GM21619 (cell line): ENCODE measurements around the gene CYTIP.

ENCODE experiments used
- ATAC-seq: cut with Tn5 transposase; IDR thresholded peaks from one replicate; pipeline ENCODE4 v1.9.1; 2021; ENCODE audit not compliant: unreplicated experiment

Gene CYTIP

DNA sequence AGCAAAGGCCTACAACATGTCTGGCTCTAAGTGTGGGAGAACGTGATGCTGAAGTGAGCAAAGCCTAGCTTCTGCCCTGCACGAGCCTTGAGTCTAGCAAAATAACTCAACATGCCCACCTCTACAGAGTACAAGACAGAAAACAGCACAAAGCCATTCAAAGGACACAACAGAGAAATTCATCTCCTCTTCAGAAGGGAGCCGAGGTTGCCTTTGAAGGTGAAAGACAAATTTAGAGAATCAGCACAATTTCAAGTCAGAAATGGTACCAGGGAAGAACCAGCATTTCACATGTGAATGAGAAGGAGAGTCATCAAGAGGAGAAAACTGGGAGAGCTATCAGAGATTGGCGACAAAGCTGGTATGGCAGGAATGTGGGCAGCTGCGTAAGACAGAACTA is 21.7 kb upstream of the CYTIP start:
- no peak for ATAC-seq

DNA sequence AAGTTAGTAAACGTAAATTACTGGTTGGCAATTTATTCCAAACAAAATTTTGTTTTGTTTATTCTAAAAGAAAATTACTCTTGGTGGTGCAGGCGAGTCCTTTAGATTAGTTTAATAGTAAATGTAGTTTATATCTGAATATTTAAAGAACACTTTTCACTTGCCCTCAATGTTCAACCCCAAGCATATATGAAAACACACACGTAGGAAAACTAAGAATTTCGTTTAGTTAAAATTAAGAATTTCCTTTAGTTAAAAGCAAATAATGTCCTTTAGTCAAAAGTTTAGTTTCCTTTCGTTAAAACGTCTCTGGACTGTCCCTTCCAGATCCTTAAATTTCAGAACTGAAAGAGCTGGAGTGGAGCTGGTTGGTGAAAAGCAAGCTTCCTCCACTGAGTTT is 19.1 kb upstream of the CYTIP start:
- ATAC-seq: no peak

GRCh38 chr2:157460897-157461296 is 17.0 kb upstream of the CYTIP start:
- ATAC-seq: no peak

- no peak for ATAC-seq
Observed at GRCh38 chr2:157460384-157460837, 16.5 kb upstream of the CYTIP start.

GRCh38 chr2:157459486-157459885 is 15.6 kb upstream of the CYTIP start:
- ATAC-seq: no peak

- ATAC-seq: no peak
Observed at GRCh38 chr2:157447741-157448140, 3.9 kb upstream of the CYTIP start.

DNA sequence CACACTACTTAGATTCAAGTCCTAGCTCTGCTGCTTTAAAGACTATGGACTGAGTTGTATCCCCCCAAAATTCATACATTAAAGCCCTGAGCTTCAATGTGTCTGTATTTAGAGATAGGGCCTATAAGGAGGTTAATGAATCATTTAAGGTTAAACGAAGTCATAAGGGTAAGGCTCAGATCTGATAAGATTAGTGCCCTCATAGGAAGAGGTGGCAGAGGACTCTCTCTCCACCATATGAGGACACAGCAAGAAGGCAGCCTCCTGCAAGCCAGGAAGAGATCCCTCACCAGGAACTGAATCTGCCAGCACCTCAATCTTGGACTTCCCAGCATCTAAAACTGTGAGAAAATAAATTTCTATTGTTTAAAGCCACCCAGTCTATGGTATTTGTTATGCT is 3.1 kb upstream of the CYTIP start:
- no peak for ATAC-seq

DNA sequence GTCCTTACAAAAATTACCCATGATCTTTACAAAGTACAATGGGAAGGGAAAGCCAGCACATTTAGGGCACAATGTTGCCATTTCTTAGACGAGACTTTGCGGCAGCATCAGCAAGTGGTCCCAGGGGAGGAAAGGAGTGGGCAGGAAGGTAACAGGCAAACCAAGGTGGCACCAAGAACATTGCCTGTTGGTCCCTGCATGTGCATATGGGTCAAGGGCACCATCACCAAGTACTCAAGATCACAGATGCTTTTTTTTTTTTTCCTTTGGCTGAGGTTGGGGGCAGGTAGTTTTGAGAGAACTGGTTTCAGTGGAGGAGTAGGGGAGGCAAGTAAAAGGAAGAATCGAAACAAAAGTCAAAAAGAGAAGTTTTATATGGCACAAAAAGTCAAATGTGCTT is 752 bp upstream of the CYTIP start:
- no peak for ATAC-seq

DNA sequence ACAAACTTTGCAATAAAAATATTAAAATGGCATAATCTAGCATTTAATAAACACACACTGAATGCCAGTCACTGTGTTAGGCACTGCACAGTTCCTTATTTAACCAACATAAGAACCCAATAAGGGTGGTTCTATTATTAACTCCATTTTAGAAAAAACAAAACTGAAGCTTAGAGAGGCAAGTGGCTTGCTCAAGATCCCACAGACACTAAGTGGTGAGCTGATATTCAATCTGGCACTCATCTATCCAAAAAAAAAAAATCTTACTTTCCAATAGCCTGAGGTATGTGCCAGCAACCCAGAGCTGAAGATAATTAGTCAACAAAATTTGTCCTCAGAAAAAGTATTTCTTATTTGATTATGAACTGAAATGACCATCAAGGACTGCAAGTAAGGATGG is 799 bp downstream of the CYTIP start:
- ATAC-seq: no peak

DNA sequence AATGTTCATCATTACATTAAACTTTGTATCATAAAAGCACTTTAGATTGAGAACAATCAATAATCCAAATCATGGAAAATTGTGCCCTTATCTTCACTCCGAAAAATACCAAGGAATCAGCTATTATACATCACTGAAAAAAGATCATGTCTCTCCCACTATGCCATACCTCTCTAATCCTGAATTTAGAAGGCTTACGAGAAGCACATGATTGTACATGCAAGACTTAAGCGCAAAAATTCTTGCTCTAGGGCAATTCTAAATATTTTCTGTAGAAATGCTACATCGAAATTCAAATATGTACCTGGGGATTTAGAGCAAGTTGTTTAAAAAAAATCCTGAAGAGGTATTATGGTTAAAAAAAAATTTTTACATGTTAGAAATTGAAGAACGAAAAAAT is 1.3 kb downstream of the CYTIP start:
- no peak for ATAC-seq

DNA sequence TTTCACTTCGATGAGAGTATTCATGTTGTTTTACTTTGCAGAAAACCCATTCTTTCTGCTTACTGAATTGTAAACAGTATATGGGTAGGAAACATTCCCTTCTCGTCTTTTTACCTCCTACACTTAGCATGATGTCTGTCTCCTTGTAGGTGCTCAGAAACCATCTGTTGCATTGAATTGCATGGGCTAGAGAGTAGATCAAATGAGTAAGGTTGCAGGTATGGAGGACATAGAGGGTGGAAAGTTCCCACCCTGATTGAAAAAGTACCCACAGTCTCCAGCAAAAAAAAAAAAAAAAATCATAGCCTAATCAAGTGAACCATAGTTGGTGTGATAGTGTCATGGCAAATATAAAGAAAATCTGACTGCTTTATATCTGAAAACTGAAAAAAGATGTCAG is 1.7 kb downstream of the CYTIP start:
- no peak for ATAC-seq

GRCh38 chr2:157441072-157441454 is 2.8 kb downstream of the CYTIP start:
- peak; percentile 38 for ATAC-seq

DNA sequence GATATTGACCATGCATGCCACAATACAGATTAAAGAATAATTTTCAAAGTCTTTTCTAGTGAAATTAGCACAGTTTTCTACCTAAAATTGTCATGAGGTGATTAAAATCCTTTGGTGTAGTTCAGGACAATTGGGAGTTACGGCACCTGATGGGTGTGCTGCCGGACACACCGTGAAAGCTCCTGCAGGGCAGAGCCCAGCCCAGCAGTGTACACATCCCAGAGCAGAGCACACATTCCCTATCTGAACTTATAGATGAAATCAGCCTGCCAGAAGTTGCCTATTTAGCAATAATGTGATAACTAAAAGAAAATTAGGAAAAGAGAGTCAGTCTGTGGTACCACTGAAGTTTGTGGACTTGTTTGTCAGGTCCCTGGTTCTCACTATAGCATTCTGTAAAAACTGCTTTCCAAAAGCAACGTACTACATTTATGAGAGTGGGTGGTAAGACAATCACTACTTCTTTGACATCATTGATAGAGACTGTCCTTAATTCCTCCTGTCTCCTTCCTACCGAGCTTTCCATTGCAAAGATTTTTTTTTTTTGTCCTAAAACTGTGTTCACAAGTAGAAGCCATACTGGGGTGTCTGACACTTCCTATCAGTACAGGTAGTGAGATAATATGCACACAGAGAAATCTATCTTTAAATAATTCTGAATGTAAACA is 3.4 kb downstream of the CYTIP start:
- ATAC-seq: no peak

GRCh38 chr2:157439824-157440186 is 4.1 kb downstream of the CYTIP start:
- peak; percentile 33 for ATAC-seq

GRCh38 chr2:157438863-157439823 is 4.7 kb downstream of the CYTIP start:
- peak; percentile 10 for ATAC-seq

GRCh38 chr2:157433394-157433793 is 10.5 kb downstream of the CYTIP start:
- ATAC-seq: no peak

DNA sequence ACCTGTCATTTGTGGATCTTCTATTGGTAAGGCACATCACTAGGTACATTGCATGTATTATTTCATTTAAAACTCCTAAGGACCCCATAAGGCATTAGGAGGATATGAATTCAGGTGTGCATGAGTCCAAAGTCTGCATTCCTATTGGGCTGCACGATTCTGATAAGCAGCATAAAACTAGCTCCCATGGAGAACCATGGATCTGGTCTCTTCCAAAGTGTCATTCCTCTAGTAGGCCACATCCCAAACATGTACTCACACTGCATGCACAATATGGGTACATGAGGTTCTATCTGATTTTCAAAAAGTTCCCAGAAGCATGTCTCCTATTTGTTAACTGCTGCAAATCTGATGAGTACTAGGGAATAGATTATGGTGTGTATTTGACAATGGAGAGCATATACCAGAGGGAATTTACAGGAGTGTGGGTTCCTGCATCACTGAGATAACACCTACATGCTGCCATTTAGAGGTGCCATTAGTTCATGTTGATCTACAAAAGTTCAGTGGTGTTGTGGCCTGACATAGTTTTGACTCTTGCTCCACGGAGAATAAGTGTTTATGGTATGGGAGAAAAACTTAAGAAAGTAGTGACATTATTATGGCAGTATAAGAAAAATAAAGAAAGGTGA is 11.3 kb downstream of the CYTIP start:
- ATAC-seq: no peak

- ATAC-seq: no peak
Observed at GRCh38 chr2:157431176-157431575, 12.7 kb downstream of the CYTIP start.

- no peak for ATAC-seq
Observed at GRCh38 chr2:157428500-157429175, 15.3 kb downstream of the CYTIP start.

DNA sequence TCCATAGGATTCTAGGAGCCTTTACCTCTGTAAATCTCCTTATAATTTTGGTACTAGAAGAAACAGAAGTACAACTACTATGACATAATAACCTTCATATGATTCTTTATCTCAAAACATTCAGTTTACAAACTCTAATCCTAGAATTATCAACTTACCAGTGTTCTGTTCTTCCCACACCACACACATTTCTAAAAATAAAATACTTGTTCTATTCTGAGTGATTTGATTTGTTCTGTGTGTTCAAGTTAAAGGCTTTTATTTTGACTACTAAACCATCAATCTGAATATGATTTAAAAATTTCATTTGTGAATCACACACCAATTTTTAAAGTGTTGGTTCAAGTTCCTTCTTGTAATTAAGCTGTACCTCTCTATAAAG is 16.0 kb downstream of the CYTIP start:
- no peak for ATAC-seq
